Calu3 (cell line): ENCODE data around the gene CCR9. TPM values are rescaled to one million over a fixed set of nuclear protein-coding genes. Genes with fewer than 3 reads are reported as not detected.

ENCODE experiments used
- BruUV-seq: library from RNA; stranded (reverse); fragments of 400-500 nt; replicated peaks from 2 replicates; lab custom pipeline; 2021; lab: Mats Ljungman, UMichigan
- CTCF ChIA-PET: fragments of 300-600 bp; sonication (Branson Sonifier 250); formaldehyde crosslinking; loops from one replicate; lab custom pipeline; 2022; ENCODE audit warnings: antibody characterized with exemption; lab: Charles Lee
- DNase-seq: peaks from one replicate; pipeline ENCODE4 v3.0.0; 2022
- H3K27ac Mint-ChIP-seq: one replicate; pipeline ENCODE4 v1.8.0; 2022; ENCODE audit warnings: mixed read lengths; ENCODE audit not compliant: unreplicated experiment
- H3K27me3 Mint-ChIP-seq: one replicate; pipeline ENCODE4 v1.8.0; 2022; ENCODE audit warnings: mixed read lengths; ENCODE audit not compliant: unreplicated experiment
- H3K36me3 Mint-ChIP-seq: one replicate; pipeline ENCODE4 v1.8.0; 2022; ENCODE audit warnings: mild to moderate bottlenecking, moderate library complexity, mixed read lengths; ENCODE audit not compliant: insufficient read depth, unreplicated experiment
- H3K4me1 Mint-ChIP-seq: one replicate; pipeline ENCODE4 v1.8.0; 2022; ENCODE audit warnings: mild to moderate bottlenecking, low read depth, mixed read lengths; ENCODE audit not compliant: unreplicated experiment
- H3K4me3 Mint-ChIP-seq: one replicate; pipeline ENCODE4 v1.8.0; 2022; ENCODE audit warnings: mild to moderate bottlenecking, low read depth, moderate library complexity, mixed read lengths; ENCODE audit not compliant: unreplicated experiment
- H3K9me3 Mint-ChIP-seq: one replicate; pipeline ENCODE4 v1.8.0; 2022; ENCODE audit warnings: low read depth, mixed read lengths; ENCODE audit not compliant: unreplicated experiment
- intact Hi-C: fragments of 100-400 bp; cut with micrococcal nuclease; formaldehyde crosslinking; loops from one replicate; pipeline ENCODE4 v1.10.0; 2022; ENCODE audit not compliant: unreplicated experiment
- total RNA-seq: library from RNA; stranded (reverse); gene quantifications from 2 replicates; pipeline ENCODE4 v1.2.3, GENCODE V29; 2022
- TF ChIP-seq, protein P1 (sequence below): fragments of 200-600 bp; IDR thresholded peaks from one replicate; pipeline ENCODE4 v1.8.0; 2022; ENCODE audit warnings: antibody characterized with exemption; ENCODE audit not compliant: unreplicated experiment

Gene CCR9
- total RNA-seq, 1 experiment from 2014 or later, result not detected

DNA sequence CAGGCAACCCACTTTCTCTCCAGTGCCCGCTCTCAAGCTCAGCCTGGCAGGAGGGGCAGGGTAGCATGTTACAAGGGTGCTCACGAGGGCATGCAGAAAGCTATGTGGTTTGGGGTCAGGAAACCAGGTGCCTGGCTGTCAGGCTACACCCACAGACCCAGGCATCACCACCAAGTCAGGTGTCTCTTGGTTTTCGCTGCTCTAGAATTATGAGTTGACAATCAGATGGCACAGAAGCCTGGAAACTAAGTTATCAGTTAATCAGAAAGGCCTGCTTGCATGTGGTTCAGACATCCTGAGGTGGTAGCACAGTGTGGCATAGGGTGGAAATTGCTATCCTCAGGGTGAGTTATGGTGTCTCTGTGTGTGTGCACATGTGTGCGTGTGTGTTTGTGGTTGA is 16.2 kb upstream of the CCR9 start:
- no TSS peak for BruUV-seq
- H3K4me3 Mint-ChIP-seq, result no peak overlapping the region
- peaks cover 7% of the 10 kb centered on the region for H3K9me3 Mint-ChIP-seq
- TF ChIP-seq, protein P1, sequence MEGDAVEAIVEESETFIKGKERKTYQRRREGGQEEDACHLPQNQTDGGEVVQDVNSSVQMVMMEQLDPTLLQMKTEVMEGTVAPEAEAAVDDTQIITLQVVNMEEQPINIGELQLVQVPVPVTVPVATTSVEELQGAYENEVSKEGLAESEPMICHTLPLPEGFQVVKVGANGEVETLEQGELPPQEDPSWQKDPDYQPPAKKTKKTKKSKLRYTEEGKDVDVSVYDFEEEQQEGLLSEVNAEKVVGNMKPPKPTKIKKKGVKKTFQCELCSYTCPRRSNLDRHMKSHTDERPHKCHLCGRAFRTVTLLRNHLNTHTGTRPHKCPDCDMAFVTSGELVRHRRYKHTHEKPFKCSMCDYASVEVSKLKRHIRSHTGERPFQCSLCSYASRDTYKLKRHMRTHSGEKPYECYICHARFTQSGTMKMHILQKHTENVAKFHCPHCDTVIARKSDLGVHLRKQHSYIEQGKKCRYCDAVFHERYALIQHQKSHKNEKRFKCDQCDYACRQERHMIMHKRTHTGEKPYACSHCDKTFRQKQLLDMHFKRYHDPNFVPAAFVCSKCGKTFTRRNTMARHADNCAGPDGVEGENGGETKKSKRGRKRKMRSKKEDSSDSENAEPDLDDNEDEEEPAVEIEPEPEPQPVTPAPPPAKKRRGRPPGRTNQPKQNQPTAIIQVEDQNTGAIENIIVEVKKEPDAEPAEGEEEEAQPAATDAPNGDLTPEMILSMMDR, result no peak
- no peak for DNase-seq
- intact Hi-C loops, result no loop called here
- H3K27me3 Mint-ChIP-seq, result peaks cover 48% of the 10 kb centered on the region
- no peaks in the 10 kb centered on the region for H3K36me3 Mint-ChIP-seq
- H3K4me1 Mint-ChIP-seq, result no peaks in the 10 kb centered on the region
- CTCF ChIA-PET, result no interaction called here
- no peak overlapping the region for H3K27ac Mint-ChIP-seq

DNA sequence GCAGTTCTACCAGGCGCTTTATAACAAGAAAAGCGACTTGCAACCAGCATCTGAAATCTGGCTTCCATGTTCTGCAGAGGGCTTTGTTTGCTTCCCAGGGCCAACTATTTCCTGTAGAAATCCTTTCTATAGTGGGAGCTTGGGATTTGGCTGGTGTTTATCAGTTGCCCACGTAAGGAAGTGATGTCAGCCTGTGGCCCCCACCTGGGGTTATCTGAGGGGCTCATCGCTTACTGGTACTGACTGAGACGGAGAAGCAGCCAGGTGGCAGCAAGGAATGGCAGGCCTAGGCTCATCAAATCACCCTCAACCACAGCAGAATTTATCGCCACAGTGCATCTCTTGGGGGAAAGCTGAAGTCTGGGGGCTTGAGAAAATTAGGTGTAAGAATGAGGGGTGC is 14.6 kb upstream of the CCR9 start:
- intact Hi-C loops, result no loop called here
- CTCF ChIA-PET, result no interaction called here
- Mint-ChIP-seq H3K36me3 (no peaks in the 10 kb centered on the region), H3K4me1 (no peaks in the 10 kb centered on the region), H3K4me3 (no peak overlapping the region), H3K27ac (no peak overlapping the region), H3K27me3 (peaks cover 40% of the 10 kb centered on the region), H3K9me3 (peaks cover 7% of the 10 kb centered on the region)
- TF ChIP-seq, protein P1, result no peak
- DNase-seq, result no peak
- no TSS peak for BruUV-seq

DNA sequence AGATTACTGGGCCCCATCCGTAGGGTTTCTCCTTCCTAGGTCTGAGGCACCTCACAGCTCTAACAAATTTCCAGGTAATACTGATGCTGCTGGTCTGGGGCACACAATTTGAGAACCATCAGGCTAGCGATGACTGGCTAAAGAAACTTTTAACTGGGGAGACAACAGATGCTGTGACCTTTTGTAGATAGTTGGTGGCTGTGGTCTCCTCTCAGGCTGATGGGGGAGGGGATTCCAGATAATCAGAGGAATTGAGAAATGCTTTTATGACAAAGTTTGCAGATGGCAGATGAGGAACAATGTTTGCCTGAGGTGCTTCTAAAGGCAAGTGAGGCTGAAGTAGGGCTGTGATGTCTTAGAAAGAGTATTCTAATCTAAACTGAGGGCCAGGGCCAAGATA is 13.8 kb upstream of the CCR9 start:
- TF ChIP-seq, protein P1, result no peak
- CTCF ChIA-PET, result interaction anchor here (0.6 kb wide), 1 partner anchor 209 kb away, joined by 3 read pairs; no protein-coding TSS in a partner anchor
- H3K9me3 Mint-ChIP-seq, result peaks cover 7% of the 10 kb centered on the region
- no peaks in the 10 kb centered on the region for H3K4me1 Mint-ChIP-seq
- H3K36me3 Mint-ChIP-seq, result no peaks in the 10 kb centered on the region
- intact Hi-C loops, result no loop called here
- H3K27ac Mint-ChIP-seq, result no peak overlapping the region
- no TSS peak for BruUV-seq
- peaks cover 40% of the 10 kb centered on the region for H3K27me3 Mint-ChIP-seq
- DNase-seq, result no peak
- H3K4me3 Mint-ChIP-seq, result no peak overlapping the region

DNA sequence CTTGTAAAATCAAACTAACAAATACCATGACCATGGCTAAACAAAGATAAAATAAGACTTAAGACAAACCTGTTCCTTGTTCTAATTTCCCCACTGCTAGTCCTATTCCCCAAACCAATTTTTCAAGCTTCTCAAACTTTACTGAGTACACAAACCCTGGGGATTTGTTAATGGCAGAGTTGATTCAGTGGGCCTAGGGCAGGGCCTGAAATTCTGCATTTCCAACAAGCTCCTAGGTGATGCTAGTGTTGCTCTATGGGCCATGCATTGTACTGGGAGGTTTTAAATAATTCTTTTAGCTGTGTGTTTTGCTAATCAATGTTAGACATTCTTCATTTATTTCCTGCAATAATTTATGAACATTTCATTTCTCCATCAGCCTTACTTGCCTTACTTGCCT is 13.3 kb upstream of the CCR9 start:
- CTCF ChIA-PET, result interaction anchor here (0.6 kb wide), 1 partner anchor 209 kb away, joined by 3 read pairs; no protein-coding TSS in a partner anchor
- no peaks in the 10 kb centered on the region for H3K36me3 Mint-ChIP-seq
- DNase-seq, result no peak
- H3K27me3 Mint-ChIP-seq, result peaks cover 40% of the 10 kb centered on the region
- H3K9me3 Mint-ChIP-seq, result peaks cover 7% of the 10 kb centered on the region
- no peak overlapping the region for H3K4me3 Mint-ChIP-seq
- H3K27ac Mint-ChIP-seq, result no peak overlapping the region
- TF ChIP-seq, protein P1, result no peak
- H3K4me1 Mint-ChIP-seq, result no peaks in the 10 kb centered on the region
- intact Hi-C loops, result no loop called here
- no TSS peak for BruUV-seq
